Measurements from ENCODE around the gene GALNT10.

DNA sequence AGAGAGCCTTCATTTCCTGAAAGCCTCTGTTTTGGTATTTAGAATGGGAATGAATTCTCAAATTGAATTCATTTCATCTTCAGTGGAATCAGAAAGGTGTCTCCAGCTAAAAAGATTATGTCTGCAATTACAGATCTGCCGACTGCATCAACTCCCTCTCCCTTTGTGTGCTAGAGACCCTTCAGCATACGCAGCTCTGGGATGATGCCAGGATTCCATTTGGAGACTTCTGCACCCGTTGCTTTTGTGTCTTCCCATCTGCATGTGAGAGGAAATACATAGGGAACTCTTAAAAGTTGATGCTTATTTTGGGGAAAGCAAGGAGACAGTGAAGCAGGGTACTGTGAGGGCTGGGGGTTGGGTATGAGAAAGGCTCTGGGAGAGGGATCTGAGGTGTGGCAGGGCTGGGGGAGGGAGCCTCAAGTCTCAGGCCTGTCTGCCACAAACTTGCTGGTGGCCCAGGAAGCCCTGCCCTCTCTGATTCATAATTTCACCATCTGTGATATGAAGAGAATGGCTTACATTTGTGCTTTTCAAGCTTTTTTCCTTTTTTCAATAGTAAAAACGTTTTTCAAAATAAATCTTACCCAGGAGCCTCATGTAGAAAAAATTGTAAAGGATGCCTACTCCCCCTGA, 165.6 kb downstream of the GALNT10 start:
- TF ChIP-seq, protein P1, sequence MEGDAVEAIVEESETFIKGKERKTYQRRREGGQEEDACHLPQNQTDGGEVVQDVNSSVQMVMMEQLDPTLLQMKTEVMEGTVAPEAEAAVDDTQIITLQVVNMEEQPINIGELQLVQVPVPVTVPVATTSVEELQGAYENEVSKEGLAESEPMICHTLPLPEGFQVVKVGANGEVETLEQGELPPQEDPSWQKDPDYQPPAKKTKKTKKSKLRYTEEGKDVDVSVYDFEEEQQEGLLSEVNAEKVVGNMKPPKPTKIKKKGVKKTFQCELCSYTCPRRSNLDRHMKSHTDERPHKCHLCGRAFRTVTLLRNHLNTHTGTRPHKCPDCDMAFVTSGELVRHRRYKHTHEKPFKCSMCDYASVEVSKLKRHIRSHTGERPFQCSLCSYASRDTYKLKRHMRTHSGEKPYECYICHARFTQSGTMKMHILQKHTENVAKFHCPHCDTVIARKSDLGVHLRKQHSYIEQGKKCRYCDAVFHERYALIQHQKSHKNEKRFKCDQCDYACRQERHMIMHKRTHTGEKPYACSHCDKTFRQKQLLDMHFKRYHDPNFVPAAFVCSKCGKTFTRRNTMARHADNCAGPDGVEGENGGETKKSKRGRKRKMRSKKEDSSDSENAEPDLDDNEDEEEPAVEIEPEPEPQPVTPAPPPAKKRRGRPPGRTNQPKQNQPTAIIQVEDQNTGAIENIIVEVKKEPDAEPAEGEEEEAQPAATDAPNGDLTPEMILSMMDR (IDR thresholded peaks at IDR 0.05): no peak
- no peak for TF ChIP-seq POLR2A (IDR thresholded peaks at IDR 0.05)

Measured in body of pancreas (tissue), 4 donors.